ENCODE measurements around the gene IDS. TPM values are rescaled to one million over a fixed set of nuclear protein-coding genes. Genes with fewer than 3 reads are reported as not detected.

The IDS gene
- total and polyA plus RNA-seq, 2 of the 8 experiments (the other 6 are each of a cell fraction or from before 2014, with no cell fraction given) = 19.9 to 20.7 TPM

GRCh38 chrX:149515954-149516602, 11.0 kb upstream of the IDS start:
- POLR2A ChIA-PET (ENCODE audit: partially characterized antibody) = no interaction called here

More at GRCh38 chrX:149515954-149516602, 11.0 kb upstream of the IDS start:
- H4K5ac ChIP-seq (ENCODE audit: insufficient read length, low read depth, low read length) = no peak overlapping the region
- H3K27me3 ChIP-seq (replicated peaks in 1 of 4; ENCODE audit: control insufficient read depth in 3 of 4, extremely low read depth in 1 of 4, insufficient read depth in 3 of 4, low read length in 3 of 4) = no peaks in the 10 kb centered on the region
- no peak overlapping the region for H2AK5ac ChIP-seq (ENCODE audit: low read depth, low read length)
- H3K56ac ChIP-seq (replicated peaks; ENCODE audit: insufficient read length, low read depth, low read length) = no peak overlapping the region
- WGBS, 2 experiments (ENCODE audit: extremely low coverage in 1 of 2, insufficient coverage in 1 of 2, insufficient read length in 1 of 2, insufficient replicate concordance in 2 of 2, low coverage in 1 of 2, low lambda C conversion rate in 2 of 2, missing lambda C conversion rate in 1 of 2) = 63% methylated on average over 4 of the region's 4 CpGs; no CpG with 5 or more reads in 1 of the 2 experiments
- no peak overlapping the region for H3K27ac ChIP-seq (ENCODE audit: low read depth, low read length)
- no peak overlapping the region for H2BK120ac ChIP-seq (replicated peaks; ENCODE audit: low read depth, low read length)
- no peak for FAIRE-seq
- no peak overlapping the region for H3K4me3 ChIP-seq (ENCODE audit: extremely low read depth in 1 of 4, insufficient read depth in 2 of 4, low read depth in 3 of 4, low read length in 4 of 4)
- no peak overlapping the region for H2BK15ac ChIP-seq (ENCODE audit: low read length)
- no peak overlapping the region for H3K4me2 ChIP-seq (ENCODE audit: insufficient read depth in 1 of 2, low read depth in 2 of 2, low read length in 2 of 2)
- no peak overlapping the region for H4K8ac ChIP-seq (ENCODE audit: extremely low read depth, insufficient read depth, low read length)
- H3K23ac ChIP-seq (ENCODE audit: insufficient read length) = no peak overlapping the region
- no peak overlapping the region for H3K14ac ChIP-seq (ENCODE audit: insufficient read length)
- H3K23me2 ChIP-seq (ENCODE audit: low read depth, low read length) = no peaks in the 10 kb centered on the region
- H2BK12ac ChIP-seq (ENCODE audit: low read depth, low read length) = no peak overlapping the region
- no peaks in the 10 kb centered on the region for H3K36me3 ChIP-seq (ENCODE audit: control insufficient read depth in 2 of 4, insufficient read depth in 4 of 4, low read length in 3 of 4)
- H4K20me1 ChIP-seq (replicated peaks in 1 of 2; ENCODE audit: control insufficient read depth in 1 of 2, insufficient read depth in 2 of 2, low read length in 2 of 2) = no peaks in the 10 kb centered on the region
- H3K4ac ChIP-seq (replicated peaks; ENCODE audit: insufficient read length, low read depth, low read length) = no peak overlapping the region
- no peaks in the 10 kb centered on the region for H3K79me2 ChIP-seq (ENCODE audit: control insufficient read depth in 1 of 2, insufficient read depth in 2 of 2, low read length in 2 of 2)
- no peak overlapping the region for H2BK5ac ChIP-seq (ENCODE audit: low read depth, low read length)
- no peak overlapping the region; the same call in 1 of the 2 replicates for H3K18ac ChIP-seq (ENCODE audit: extremely low read depth, low read length)
- no peaks in the 10 kb centered on the region for H3K9me3 ChIP-seq (ENCODE audit: insufficient read depth in 2 of 2, low read depth in 1 of 2, low read length in 1 of 2)
- H3K4me1 ChIP-seq (replicated peaks in 1 of 4; ENCODE audit: control insufficient read depth in 3 of 4, insufficient read depth in 4 of 4, low read length in 3 of 4) = peaks cover 0 to 3% (median 1%) of the 10 kb centered on the region in 4 experiments; a peak in 3 of 7 replicates
- H3K79me1 ChIP-seq (ENCODE audit: low read depth, low read length) = no peaks in the 10 kb centered on the region
- CTCF ChIA-PET (ENCODE audit: partially characterized antibody) = interaction anchor here (1.4 kb wide), 1 partner anchor 11 kb away, joined by 3 read pairs; the partner anchor contains the start of gene IDS
- TF ChIP-seq CBX5 (IDR thresholded peaks at IDR 0.05; ENCODE audit: low read depth, low read length) = no peak
- TF ChIP-seq SP2 (IDR thresholded peaks at IDR 0.05; ENCODE audit: low read length) = no peak
- no peak for TF ChIP-seq ATF3 (IDR thresholded peaks at IDR 0.05; ENCODE audit: insufficient read depth, low read depth, low read length)
- no peak overlapping the region for H4K91ac ChIP-seq (replicated peaks; ENCODE audit: insufficient read length, low read length)
- H3K9ac ChIP-seq (replicated peaks in 1 of 4; ENCODE audit: extremely low read depth in 1 of 4, low read depth in 3 of 4, low read length in 3 of 4) = no peak overlapping the region
- H2BK20ac ChIP-seq (ENCODE audit: low read length) = no peak overlapping the region
- no peak overlapping the region for H2AFZ ChIP-seq (ENCODE audit: low read length)
- no peak for DNase-seq (ENCODE audit: low read depth in 1 of 2, low spot score in 2 of 2)

All from H1 (cell line).